HG03066 (cell line): ENCODE results near the gene ARMC10.
"Not testable (repeated sequence)": the region's sequence is repeated elsewhere in the genome, so short reads cannot be mapped to it uniquely, and the experiment has no call there.

Experiments used
- ATAC-seq: cut with Tn5 transposase; IDR thresholded peaks from one replicate; pipeline ENCODE4 v1.9.1; 2021; ENCODE audit warnings: low read depth; ENCODE audit not compliant: unreplicated experiment

The ARMC10 gene

DNA sequence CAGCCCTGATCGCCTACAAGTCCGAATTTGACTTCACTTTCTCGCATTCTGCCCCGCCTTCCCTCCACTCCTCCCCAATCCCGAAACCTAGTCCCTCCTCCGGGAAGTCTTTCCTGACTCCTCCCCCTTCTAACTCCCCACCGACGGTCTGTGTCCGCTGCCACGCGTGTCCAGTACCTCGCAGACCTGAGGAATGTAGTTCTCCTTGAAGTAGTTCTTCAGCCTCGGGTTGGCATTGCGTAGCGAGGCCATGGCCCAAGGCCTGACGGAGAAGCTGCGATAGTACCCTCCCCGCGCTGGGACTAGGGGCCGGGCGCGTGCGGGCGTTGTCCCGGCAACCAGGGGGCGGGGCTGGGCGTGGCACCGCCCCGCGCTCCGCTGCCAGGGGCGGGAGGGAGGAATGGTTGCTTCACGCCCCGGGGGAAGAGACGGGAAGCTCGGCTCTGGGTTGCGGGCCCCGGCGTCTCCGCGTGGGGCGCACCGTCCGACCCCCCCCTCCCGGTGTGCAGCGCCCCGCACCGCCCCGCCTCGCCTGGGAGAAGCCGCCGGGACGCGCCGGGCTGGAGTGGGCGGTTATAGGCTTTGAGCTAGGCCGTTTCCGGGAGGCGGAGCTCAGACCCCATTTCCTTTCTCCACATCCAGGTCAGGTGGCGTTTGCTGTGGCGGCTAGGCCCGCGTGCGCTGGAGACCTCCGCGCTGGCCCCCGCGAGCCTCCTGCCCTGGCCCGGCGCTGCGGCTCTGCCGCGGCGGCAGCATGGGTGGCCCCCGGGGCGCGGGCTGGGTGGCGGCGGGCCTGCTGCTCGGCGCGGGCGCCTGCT, at the start of gene ARMC10, which contains the start of gene FBXL13:
TSS of gene ARMC10 (plus strand) at position 622 of the 818 bp plus-strand sequence. CDS start at position 755, 133 bp downstream.
TSS of gene FBXL13 (minus strand) at position 278 of the 818 bp plus-strand sequence.
- ATAC-seq, result peak; percentile 86

- ATAC-seq, result no peak
Observed at GRCh38 chr7:103025341-103025740, 49.6 kb upstream of the ARMC10 start.

- no peak for ATAC-seq
Observed at GRCh38 chr7:103031024-103031423, 43.9 kb upstream of the ARMC10 start.

GRCh38 chr7:103031781-103032180, 43.2 kb upstream of the ARMC10 start:
- ATAC-seq, result no peak

DNA sequence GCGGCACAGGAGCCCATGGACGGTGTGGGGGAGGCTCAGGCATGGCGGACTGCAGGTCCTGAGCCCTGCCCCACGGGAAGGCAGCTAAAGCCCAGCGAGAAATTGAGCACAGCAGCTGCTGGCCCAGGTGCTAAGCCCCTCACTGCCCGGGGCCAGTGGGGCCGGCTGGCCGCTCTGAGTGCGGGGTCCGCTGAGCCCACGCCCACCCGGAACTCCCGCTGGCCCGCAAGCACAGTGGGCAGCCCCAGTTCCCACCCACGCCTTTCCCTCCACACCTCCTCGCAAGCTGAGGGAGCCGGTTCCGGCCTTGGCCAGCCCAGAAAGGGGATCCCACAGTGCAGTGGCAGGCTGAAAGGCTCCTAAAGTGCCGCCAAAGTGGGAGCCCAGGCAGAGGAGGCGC, 40.6 kb upstream of the ARMC10 start:
- not testable (repeated sequence) for ATAC-seq

DNA sequence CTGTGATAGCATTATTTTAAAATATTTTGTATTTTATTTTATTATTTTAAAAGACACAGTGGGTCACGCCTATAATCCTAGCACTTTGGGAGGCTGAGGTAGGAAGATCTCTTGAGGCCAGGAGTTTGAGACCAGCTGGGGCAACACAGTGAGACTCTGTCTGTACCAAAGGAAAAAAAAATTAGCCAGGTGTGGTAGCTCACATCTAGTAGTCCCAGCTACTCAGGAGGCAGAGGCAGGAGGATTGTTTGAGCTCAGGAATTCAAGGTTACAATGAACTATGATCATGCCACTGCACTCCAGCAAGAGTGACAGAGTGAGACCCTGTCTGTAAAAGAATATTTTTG, 37.5 kb upstream of the ARMC10 start:
- ATAC-seq, result no peak

DNA sequence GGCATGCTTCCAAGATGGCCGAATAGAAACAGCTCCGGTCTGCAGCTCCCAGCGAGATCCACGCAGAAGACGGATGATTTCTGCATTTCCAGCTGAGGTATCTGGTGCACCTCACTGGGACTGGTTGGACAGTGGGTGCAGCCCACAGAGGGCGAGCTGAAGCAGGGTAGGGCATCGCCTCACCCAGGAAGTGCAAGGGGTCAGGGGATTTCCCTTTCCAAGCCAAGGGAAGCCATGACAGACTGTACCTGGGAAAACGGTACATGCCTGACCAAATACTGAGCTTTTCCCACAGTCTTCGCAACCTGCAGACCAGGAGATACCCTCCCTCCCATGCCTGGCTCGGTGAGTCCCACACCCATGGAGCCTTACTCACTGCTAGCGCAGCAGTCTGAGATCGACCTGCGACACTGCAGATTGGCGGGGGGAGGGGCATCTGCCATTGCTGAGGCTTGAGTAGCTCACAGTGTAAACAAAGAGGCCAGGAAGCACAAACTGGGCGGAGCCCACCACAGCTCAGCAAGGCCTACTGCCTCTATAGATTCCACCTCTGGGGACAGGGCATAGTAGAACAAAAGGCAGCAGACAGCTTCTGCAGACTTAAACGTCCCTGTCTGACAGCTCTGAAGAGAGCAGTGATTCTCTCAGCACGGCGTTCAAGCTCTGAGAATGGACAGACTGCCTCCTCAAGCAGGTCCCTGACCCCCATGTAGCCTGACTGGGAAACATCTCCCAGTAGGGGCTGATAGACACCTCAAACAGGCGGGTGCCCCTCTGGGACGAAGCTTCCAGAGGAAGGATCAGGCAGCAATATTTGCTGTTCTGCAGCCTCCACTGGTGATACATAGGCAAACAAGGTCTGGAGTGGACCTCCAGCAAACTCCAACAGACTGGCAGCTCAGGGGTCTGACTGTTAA, 36.9 kb upstream of the ARMC10 start:
- ATAC-seq, result not testable (repeated sequence)

DNA sequence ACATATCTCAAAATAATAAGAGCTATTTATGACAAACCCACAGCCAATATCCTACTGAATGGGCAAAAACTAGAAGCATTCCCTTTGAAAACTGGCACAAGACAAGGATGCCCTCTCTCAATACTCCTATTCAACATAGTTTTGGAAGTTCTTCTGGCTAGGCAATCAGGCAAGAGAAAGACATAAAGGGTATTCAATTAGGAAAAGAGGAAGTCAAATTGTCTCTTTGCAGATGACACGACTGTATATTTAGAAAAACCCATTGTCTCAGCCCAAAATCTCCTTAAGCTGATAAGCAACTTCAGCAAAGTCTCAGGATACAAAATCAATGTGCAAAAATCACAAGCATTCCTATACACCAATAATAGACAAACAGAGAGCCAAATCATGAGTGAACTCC, 33.1 kb upstream of the ARMC10 start:
- not testable (repeated sequence) for ATAC-seq

GRCh38 chr7:103048833-103049232, 26.1 kb upstream of the ARMC10 start:
- ATAC-seq, result no peak

DNA sequence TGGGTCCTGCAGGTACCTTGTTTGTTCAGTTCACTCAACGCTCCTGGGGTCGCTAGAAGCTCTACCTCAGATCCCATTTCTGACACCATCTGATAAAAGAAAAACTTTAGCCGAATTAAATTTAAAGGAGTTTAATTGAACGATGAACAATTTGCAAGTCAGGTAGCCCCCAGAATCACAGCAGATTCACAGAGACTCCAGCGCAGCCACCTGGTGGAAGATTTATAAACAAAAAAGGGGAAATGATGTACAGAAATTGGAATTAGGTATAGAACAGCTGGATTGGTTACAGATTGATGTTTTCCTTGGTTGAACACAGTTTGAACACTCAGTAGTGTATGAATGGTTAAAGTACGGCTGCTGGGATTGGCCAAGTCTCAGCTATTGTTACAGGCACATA, 23.4 kb upstream of the ARMC10 start:
- no peak for ATAC-seq

DNA sequence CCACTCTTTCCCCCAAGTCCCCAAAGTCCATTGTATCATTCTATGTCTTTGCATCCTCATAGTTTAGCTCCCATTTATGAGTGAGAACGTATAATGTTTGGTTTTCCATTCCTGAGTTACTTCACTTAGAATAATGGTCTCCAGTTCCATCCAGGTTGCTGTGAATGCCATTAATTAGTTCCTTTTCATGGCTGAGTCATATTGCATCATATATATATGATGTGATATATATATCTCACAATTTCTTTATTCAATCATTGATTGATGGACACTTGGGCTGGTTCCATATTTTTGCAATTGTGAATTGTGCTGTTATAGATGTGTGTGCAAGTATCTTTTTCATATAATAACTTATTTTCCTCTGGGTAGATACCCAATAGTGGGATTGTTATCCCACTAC, 18.9 kb upstream of the ARMC10 start:
- ATAC-seq, result not testable (repeated sequence)

GRCh38 chr7:103058122-103058521, 16.8 kb upstream of the ARMC10 start:
- ATAC-seq, result no peak

- no peak for ATAC-seq
Observed at GRCh38 chr7:103059471-103059870, 15.5 kb upstream of the ARMC10 start.

GRCh38 chr7:103063895-103064294, 11.0 kb upstream of the ARMC10 start:
- no peak for ATAC-seq

DNA sequence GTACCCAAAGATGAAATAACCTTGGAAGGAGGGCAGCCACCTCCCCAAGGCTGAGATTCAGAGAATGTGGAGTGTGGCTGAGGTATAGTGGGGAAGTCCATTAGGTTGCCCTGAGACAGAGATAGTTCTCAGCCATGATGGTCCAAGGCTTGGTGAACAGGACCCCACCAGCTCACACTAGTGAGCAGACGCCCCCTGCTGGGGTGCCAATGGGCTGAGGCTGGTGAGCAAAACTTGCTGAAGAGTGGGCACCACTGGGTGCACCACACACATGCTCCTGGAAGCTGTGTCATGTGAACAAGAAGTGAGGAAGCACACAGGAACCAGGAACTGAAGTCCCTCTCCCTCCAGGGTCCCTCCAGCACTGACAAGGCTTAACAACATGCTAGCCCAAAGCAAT, 9.3 kb upstream of the ARMC10 start:
- no peak for ATAC-seq

- ATAC-seq, result no peak
Observed at GRCh38 chr7:103068414-103069403, 6.2 kb upstream of the ARMC10 start.

DNA sequence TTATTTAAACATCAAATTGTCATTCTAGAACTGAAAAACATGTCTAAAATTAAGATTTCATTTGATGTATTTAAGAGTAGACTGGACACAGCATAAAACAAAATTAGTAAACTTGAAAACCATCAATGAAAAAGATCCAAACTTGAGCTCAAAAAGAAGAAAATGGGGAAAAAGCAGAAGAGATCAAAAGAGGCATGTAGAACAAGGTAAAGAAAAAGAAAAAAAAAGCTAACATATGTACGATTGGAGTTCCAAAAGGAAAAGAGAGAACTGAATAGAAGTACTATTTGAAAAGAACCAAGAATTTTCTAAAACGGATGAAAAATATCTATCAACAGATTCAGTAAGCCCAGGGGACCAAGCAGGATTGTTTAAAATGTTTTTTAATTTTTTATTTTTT, 3.9 kb upstream of the ARMC10 start:
- ATAC-seq, result no peak

GRCh38 chr7:103073989-103074518, 886 bp upstream of the ARMC10 start:
- no peak for ATAC-seq

- peak; percentile 45 for ATAC-seq
Observed at GRCh38 chr7:103075337-103075918, 488 bp downstream of the ARMC10 start.

- ATAC-seq, result no peak
Observed at GRCh38 chr7:103076764-103077163, 1.8 kb downstream of the ARMC10 start.
